RWPE2 (cell line): ENCODE data around the gene FILIP1.

Experiments used
- ATAC-seq: fragments of 200-7000 bp; cut with Tn5 transposase; 3 replicates; pipeline ENCODE4 v1.9.1; 2021; ENCODE audit warnings: low read depth
- DNase-seq: peaks from one replicate; pipeline ENCODE4 v3.0.0-alpha.2; 2020; ENCODE audit warnings: low spot score
- H3K27ac ChIP-seq: fragments of 450-650 bp; 2 replicates; pipeline ENCODE4 v1.5.1; 2017; ENCODE audit warnings: mild to moderate bottlenecking; ENCODE audit not compliant: poor library complexity, severe bottlenecking
- H3K27me3 ChIP-seq: fragments of 250-450 bp; sonication (Bioruptor Pico); 2 replicates; pipeline ENCODE4 v1.5.1; 2021; ENCODE audit warnings: mild to moderate bottlenecking, moderate library complexity; ENCODE audit not compliant: insufficient read depth, poor library complexity, severe bottlenecking
- H3K36me3 ChIP-seq: fragments of 250-450 bp; sonication (Bioruptor Pico); 2 replicates; pipeline ENCODE4 v1.5.1; 2020; ENCODE audit warnings: low read depth, mild to moderate bottlenecking, moderate library complexity
- H3K4me1 ChIP-seq: fragments of 250-450 bp; sonication (Bioruptor Pico); 2 replicates; pipeline ENCODE4 v1.5.1; 2021; ENCODE audit warnings: mild to moderate bottlenecking, moderate library complexity; ENCODE audit not compliant: insufficient read depth, poor library complexity, severe bottlenecking
- H3K4me3 ChIP-seq: fragments of 250-450 bp; sonication (Bioruptor Pico); 2 replicates; pipeline ENCODE4 v1.5.1; 2021; ENCODE audit warnings: mild to moderate bottlenecking, moderate library complexity; ENCODE audit not compliant: severe bottlenecking
- H3K9me3 ChIP-seq: fragments of 250-450 bp; sonication (Bioruptor Pico); 2 replicates; pipeline ENCODE4 v1.5.1; 2021; ENCODE audit warnings: mild to moderate bottlenecking, moderate library complexity; ENCODE audit not compliant: severe bottlenecking
- TF ChIP-seq, protein P1 (sequence below): fragments of 450-650 bp; IDR thresholded peaks from one replicate; pipeline ENCODE4 v1.5.1; 2017; ENCODE audit warnings: mild to moderate bottlenecking, moderate library complexity; ENCODE audit not compliant: poor library complexity, severe bottlenecking

Gene FILIP1, protein sequence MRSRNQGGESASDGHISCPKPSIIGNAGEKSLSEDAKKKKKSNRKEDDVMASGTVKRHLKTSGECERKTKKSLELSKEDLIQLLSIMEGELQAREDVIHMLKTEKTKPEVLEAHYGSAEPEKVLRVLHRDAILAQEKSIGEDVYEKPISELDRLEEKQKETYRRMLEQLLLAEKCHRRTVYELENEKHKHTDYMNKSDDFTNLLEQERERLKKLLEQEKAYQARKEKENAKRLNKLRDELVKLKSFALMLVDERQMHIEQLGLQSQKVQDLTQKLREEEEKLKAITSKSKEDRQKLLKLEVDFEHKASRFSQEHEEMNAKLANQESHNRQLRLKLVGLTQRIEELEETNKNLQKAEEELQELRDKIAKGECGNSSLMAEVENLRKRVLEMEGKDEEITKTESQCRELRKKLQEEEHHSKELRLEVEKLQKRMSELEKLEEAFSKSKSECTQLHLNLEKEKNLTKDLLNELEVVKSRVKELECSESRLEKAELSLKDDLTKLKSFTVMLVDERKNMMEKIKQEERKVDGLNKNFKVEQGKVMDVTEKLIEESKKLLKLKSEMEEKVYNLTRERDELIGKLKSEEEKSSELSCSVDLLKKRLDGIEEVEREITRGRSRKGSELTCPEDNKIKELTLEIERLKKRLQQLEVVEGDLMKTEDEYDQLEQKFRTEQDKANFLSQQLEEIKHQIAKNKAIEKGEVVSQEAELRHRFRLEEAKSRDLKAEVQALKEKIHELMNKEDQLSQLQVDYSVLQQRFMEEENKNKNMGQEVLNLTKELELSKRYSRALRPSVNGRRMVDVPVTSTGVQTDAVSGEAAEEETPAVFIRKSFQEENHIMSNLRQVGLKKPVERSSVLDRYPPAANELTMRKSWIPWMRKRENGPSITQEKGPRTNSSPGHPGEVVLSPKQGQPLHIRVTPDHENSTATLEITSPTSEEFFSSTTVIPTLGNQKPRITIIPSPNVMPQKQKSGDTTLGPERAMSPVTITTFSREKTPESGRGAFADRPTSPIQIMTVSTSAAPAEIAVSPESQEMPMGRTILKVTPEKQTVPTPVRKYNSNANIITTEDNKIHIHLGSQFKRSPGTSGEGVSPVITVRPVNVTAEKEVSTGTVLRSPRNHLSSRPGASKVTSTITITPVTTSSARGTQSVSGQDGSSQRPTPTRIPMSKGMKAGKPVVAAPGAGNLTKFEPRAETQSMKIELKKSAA (N-terminal part only)

DNA sequence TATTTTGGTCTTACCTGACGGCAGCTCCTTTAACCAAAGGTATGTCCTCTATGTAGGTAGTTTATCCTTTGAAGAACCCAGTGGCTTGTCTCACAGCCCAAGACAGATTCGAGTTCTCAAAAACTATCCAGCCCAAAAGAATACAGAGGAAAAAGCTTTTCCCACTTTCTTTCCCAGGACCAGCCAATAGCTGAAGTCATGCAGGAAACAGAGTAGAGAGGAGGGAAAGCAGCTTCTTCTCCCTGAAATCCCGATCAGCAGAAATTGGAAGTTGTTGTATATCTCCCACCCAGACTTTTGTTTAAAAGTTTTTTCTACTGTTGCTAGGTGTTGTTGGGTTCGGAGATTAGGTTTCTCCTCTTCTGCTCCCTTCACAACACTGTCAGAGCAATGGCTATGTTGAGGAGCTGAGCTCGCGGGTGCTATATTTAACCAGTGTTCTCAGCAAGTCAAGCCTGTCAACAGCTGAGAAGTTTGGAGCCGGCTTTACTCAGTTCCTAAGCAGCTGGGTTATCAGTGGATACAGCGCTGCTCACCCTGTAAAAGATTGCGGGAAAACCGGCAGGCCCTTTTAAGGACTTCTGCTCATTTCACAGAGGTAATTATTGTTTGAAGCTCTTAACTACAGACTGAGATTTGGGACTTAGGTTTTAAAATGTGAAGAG lies at the start of gene FILIP1:
Gene FILIP1 (minus strand): TSS at position 401 of the 665 bp plus-strand sequence. CDS start 78,828 bp downstream, outside the sequence.
- DNase-seq = no peak
- Histone ChIP-seq H3K36me3 (no peaks in the 10 kb centered on the region), H3K27ac (no peak within 1 kb of the TSS), H3K4me1 (no peaks in the 10 kb centered on the region), H3K9me3 (no peaks in the 10 kb centered on the region), H3K4me3 (no peak within 1 kb of the TSS), H3K27me3 (peaks cover 3% of the 10 kb centered on the region)
- TF ChIP-seq, protein P1, sequence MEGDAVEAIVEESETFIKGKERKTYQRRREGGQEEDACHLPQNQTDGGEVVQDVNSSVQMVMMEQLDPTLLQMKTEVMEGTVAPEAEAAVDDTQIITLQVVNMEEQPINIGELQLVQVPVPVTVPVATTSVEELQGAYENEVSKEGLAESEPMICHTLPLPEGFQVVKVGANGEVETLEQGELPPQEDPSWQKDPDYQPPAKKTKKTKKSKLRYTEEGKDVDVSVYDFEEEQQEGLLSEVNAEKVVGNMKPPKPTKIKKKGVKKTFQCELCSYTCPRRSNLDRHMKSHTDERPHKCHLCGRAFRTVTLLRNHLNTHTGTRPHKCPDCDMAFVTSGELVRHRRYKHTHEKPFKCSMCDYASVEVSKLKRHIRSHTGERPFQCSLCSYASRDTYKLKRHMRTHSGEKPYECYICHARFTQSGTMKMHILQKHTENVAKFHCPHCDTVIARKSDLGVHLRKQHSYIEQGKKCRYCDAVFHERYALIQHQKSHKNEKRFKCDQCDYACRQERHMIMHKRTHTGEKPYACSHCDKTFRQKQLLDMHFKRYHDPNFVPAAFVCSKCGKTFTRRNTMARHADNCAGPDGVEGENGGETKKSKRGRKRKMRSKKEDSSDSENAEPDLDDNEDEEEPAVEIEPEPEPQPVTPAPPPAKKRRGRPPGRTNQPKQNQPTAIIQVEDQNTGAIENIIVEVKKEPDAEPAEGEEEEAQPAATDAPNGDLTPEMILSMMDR = no peak
- ATAC-seq = no peak

DNA sequence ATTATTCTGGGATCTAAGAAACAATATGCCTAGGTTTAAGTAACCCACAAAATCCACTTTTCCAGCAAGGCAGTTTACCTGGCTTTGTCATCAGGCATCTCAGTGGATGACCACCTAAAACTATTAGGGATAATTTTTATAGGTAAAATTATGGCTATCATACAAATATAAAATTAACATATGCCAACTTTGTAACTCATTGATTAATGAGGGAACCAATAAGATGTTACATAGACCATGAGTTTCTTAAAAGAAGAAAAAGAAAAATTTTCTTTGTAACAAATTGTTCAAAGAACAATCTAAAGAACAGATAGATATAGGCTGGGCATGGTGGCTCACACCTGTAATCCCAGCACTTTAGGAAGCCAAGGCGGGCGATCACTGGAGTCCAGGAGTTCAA lies 49.7 kb upstream of the FILIP1 start:
- DNase-seq = no peak
- Histone ChIP-seq H3K4me3 (no peak overlapping the region), H3K9me3 (no peaks in the 10 kb centered on the region), H3K4me1 (no peaks in the 10 kb centered on the region), H3K36me3 (no peaks in the 10 kb centered on the region), H3K27me3 (no peaks in the 10 kb centered on the region), H3K27ac (no peak overlapping the region)
- TF ChIP-seq, protein P1 = no peak
- no peak for ATAC-seq

DNA sequence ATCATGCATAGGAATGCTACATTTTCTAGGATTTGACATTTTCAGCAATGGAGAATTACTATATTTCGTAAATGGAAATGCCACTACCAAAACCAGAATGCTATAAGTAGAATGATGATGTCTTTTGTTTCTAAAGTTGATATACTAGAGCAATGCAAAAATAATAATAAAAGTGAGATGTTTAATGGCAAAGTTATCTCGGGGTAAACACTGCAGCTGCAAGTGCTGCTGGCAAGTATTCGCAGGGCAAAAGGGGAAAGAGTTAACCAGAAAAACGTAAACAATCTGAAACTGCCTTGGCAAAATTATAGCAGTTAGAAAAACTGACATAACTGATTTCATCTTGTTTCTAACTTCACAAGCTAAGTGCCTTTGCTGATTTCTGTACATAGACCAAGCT lies 45.5 kb upstream of the FILIP1 start:
- no peaks in the 10 kb centered on the region for H3K36me3 ChIP-seq
- TF ChIP-seq, protein P1 = no peak
- H3K27me3 ChIP-seq = no peaks in the 10 kb centered on the region
- H3K9me3 ChIP-seq = no peaks in the 10 kb centered on the region
- no peak overlapping the region for H3K27ac ChIP-seq
- ATAC-seq (no peak), DNase-seq (no peak)
- no peak overlapping the region for H3K4me3 ChIP-seq
- no peaks in the 10 kb centered on the region for H3K4me1 ChIP-seq

DNA sequence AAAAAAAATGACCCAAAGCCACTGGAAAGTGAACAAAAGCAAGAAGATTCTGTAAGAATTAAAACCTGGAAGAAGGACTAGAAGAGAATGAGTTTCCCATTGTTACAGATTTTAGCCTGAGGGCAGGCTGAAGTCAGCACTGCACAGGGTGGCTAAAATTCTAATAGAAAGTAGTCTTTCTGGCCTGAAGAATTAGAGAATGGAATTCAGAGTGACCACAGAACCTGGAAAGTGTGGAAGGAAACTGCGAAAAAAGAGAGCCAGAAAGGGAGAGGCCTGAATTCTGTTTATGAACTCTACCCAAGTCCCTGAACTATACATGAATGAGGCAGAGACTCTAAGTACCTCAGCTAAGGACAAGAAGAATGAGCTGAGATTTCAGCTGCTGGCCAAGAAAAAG lies 38.9 kb upstream of the FILIP1 start:
- ATAC-seq (no peak), DNase-seq (no peak)
- H3K36me3 ChIP-seq = no peaks in the 10 kb centered on the region
- TF ChIP-seq, protein P1 = no peak
- H3K9me3 ChIP-seq = no peaks in the 10 kb centered on the region
- no peaks in the 10 kb centered on the region for H3K4me1 ChIP-seq
- H3K4me3 ChIP-seq = no peak overlapping the region
- no peaks in the 10 kb centered on the region for H3K27me3 ChIP-seq
- H3K27ac ChIP-seq = no peak overlapping the region
